OCI-LY7 (cell line): ENCODE measurements around the gene ADD2. TPM values are rescaled to one million over a fixed set of nuclear protein-coding genes. Genes with fewer than 3 reads are reported as not detected.

Experiments
- BruUV-seq: library from RNA; stranded (reverse); fragments of 400-500 nt; replicated peaks from 2 replicates; lab custom pipeline; 2021; lab: Mats Ljungman, UMichigan
- CTCF ChIA-PET: fragments of 300-600 bp; sonication (Branson Sonifier 250); formaldehyde crosslinking; loops from one replicate; lab custom pipeline; 2022; ENCODE audit warnings: antibody characterized with exemption; ENCODE audit not compliant: unreplicated experiment; lab: Charles Lee
- POLR2A ChIA-PET: fragments of 300-600 bp; sonication (Branson Sonifier 250); formaldehyde crosslinking; loops from one replicate; lab custom pipeline; 2022; ENCODE audit warnings: antibody characterized with exemption; lab: Charles Lee
- DNase-seq: peaks from one replicate; pipeline ENCODE4 v3.0.0-alpha.2; 2015; ENCODE audit warnings: low spot score
- H2AFZ ChIP-seq: fragments of 200-600 bp; sonication (generic), shearing (Covaris generic); 2 replicates; pipeline ENCODE4 v1.6.1; 2014; ENCODE audit warnings: mild to moderate bottlenecking, antibody characterized with exemption, low read length, moderate library complexity
- H3K27ac ChIP-seq: fragments of 200-600 bp; sonication (generic); 2 replicates; pipeline ENCODE4 v1.5.1; 2014; ENCODE audit warnings: mixed run types, low read depth, mild to moderate bottlenecking, moderate library complexity, low read length, inconsistent platforms; ENCODE audit not compliant: poor library complexity, severe bottlenecking
- H3K36me3 ChIP-seq: fragments of 200-600 bp; sonication (generic); 2 replicates; pipeline ENCODE4 v1.6.1; 2014; ENCODE audit warnings: mild to moderate bottlenecking, antibody characterized with exemption, low read length, moderate library complexity, mixed read lengths; ENCODE audit not compliant: insufficient read depth
- H3K4me1 ChIP-seq: fragments of 200-600 bp; sonication (generic); 2 replicates; pipeline ENCODE4 v1.5.1; 2014; ENCODE audit warnings: mild to moderate bottlenecking, low read length; ENCODE audit not compliant: insufficient read depth, poor library complexity, severe bottlenecking
- H3K4me2 ChIP-seq: fragments of 200-600 bp; sonication (generic); 2 replicates; pipeline ENCODE4 v1.6.1; 2014; ENCODE audit warnings: mild to moderate bottlenecking, low read length
- H3K4me3 ChIP-seq: fragments of 200-600 bp; sonication (generic); 2 replicates; pipeline ENCODE4 v1.5.1; 2014; ENCODE audit warnings: mild to moderate bottlenecking, low read depth, low read length; ENCODE audit not compliant: poor library complexity, severe bottlenecking
- H3K79me2 ChIP-seq: fragments of 200-600 bp; sonication (generic); 2 replicates; pipeline ENCODE4 v1.6.1; 2016; ENCODE audit warnings: low read depth, mild to moderate bottlenecking, low read length, moderate library complexity, mixed read lengths; ENCODE audit not compliant: insufficient read depth
- H3K9me2 ChIP-seq: fragments of 200-600 bp; sonication (generic); 2 replicates; pipeline ENCODE4 v1.6.1; 2016; ENCODE audit warnings: mild to moderate bottlenecking, low read length, mixed read lengths; ENCODE audit not compliant: insufficient read depth
- H3K9me3 ChIP-seq: fragments of 200-600 bp; sonication (generic); 2 replicates; pipeline ENCODE4 v1.6.1; 2014; ENCODE audit warnings: mild to moderate bottlenecking, mixed run types, low read length, mixed read lengths
- H4K20me1 ChIP-seq: fragments of 200-600 bp; sonication (generic); 2 replicates; pipeline ENCODE4 v1.6.1; 2014; ENCODE audit warnings: mild to moderate bottlenecking, antibody characterized with exemption, low read length, moderate library complexity, mixed read lengths; ENCODE audit not compliant: insufficient read depth
- CTCF ChIP-seq: fragments of 200-600 bp; sonication (generic); conservative IDR thresholded peaks from 2 replicates; pipeline ENCODE4 v1.5.1; 2014; ENCODE audit warnings: mild to moderate bottlenecking, antibody characterized with exemption, low read length, moderate library complexity, mixed read lengths
- EZH2phosphoT487 ChIP-seq: fragments of 200-600 bp; sonication (generic); IDR thresholded peaks from 2 replicates; pipeline ENCODE4 v1.6.1; 2018; ENCODE audit warnings: low read depth, borderline replicate concordance, mild to moderate bottlenecking, mixed run types, antibody characterized with exemption, low read length, moderate library complexity, mixed read lengths
- intact Hi-C: fragments of 100-400 bp; cut with micrococcal nuclease; formaldehyde crosslinking; loops from one replicate; pipeline ENCODE4 v1.10.0; 2022; ENCODE audit not compliant: unreplicated experiment
- total RNA-seq, 2 experiments: library from RNA; depleted of rRNA in 1 of 2; stranded (reverse); fragments of >200 nt in 1 of 2; shearing (Covaris generic) in 1 of 2; gene quantifications; 2 replicates each; pipeline ENCODE4 v1.2.3, GENCODE V29; 2014 to 2022

Gene ADD2
- total RNA-seq, 2 experiments from 2014 or later = not detected

- Histone ChIP-seq H3K4me3 (no peak overlapping the region), H3K27ac (no peak overlapping the region), H3K36me3 (no peaks in the 10 kb centered on the region), H3K4me1 (no peaks in the 10 kb centered on the region), H3K79me2 (no peaks in the 10 kb centered on the region), H4K20me1 (no peaks in the 10 kb centered on the region), H3K9me3 (no peaks in the 10 kb centered on the region), H2AFZ (no peak overlapping the region), H3K4me2 (no peak overlapping the region), H3K9me2 (no peaks in the 10 kb centered on the region)
- intact Hi-C loops = no loop called here
- POLR2A ChIA-PET = no interaction called here
- DNase-seq = no peak
- no peak for TF ChIP-seq CTCF
- TF ChIP-seq EZH2phosphoT487 = no peak
- CTCF ChIA-PET = no interaction called here
- BruUV-seq = no TSS peak
Observed at GRCh38 chr2:70646420-70646818, 121.6 kb downstream of the ADD2 start.

GRCh38 chr2:70645733-70646419 lies 122.1 kb downstream of the ADD2 start:
- H3K4me2 ChIP-seq = no peak overlapping the region
- H4K20me1 ChIP-seq = no peaks in the 10 kb centered on the region
- H2AFZ ChIP-seq = no peak overlapping the region
- no peaks in the 10 kb centered on the region for H3K9me3 ChIP-seq
- no TSS peak for BruUV-seq
- H3K4me1 ChIP-seq = no peaks in the 10 kb centered on the region
- TF ChIP-seq CTCF = peak; percentile 51; the same call in 1 of the 2 replicates
- TF ChIP-seq EZH2phosphoT487 = no peak
- H3K27ac ChIP-seq = no peak overlapping the region
- intact Hi-C loops = no loop called here
- no peaks in the 10 kb centered on the region for H3K9me2 ChIP-seq
- no peaks in the 10 kb centered on the region for H3K79me2 ChIP-seq
- ChIA-PET CTCF (no interaction called here), POLR2A (no interaction called here)
- DNase-seq = peak; percentile 18
- no peak overlapping the region for H3K4me3 ChIP-seq
- H3K36me3 ChIP-seq = no peaks in the 10 kb centered on the region

- peak; percentile 7 for DNase-seq
- Histone ChIP-seq H3K9me3 (no peaks in the 10 kb centered on the region), H3K4me3 (no peak overlapping the region), H3K4me2 (no peak overlapping the region), H3K9me2 (no peaks in the 10 kb centered on the region), H3K79me2 (no peaks in the 10 kb centered on the region), H3K27ac (no peak overlapping the region), H3K36me3 (no peaks in the 10 kb centered on the region), H3K4me1 (no peaks in the 10 kb centered on the region), H4K20me1 (no peaks in the 10 kb centered on the region; the same call in 1 of the 2 replicates), H2AFZ (no peak overlapping the region)
- ChIA-PET POLR2A (interaction anchor here (0.7 to 1.2 kb wide), 4 partner anchors 9 to 176 kb away, joined by 3 to 5 read pairs (median 3); no protein-coding TSS in a partner anchor), CTCF (no interaction called here)
- no TSS peak for BruUV-seq
- intact Hi-C loops = no loop called here
- TF ChIP-seq CTCF = peak; percentile 58
- no peak for TF ChIP-seq EZH2phosphoT487
Observed at GRCh38 chr2:70643715-70644114, 124.3 kb downstream of the ADD2 start.
